IMR-90 (cell line): ENCODE results near the gene TMPRSS3. TPM values are rescaled to one million over a fixed set of nuclear protein-coding genes. Genes with fewer than 3 reads are reported as not detected.

Source experiments
- ATAC-seq: fragments of 200-7000 bp; cut with Tn5 transposase; 2 replicates; pipeline ENCODE4 v1.9.1; 2020; ENCODE audit warnings: low read depth, mild to moderate bottlenecking, moderate library complexity
- BruUV-seq: library from RNA; stranded (reverse); fragments of 400-500 nt; replicated peaks from 2 replicates; lab custom pipeline; 2021; lab: Mats Ljungman, UMichigan
- CTCF ChIA-PET: fragments of 300-600 bp; formaldehyde crosslinking; extraction: SDS; loops from one replicate; lab custom pipeline; 2021; ENCODE audit warnings: antibody characterized with exemption; lab: Yijun Ruan, JAX
- POLR2A ChIA-PET: fragments of 300-600 bp; sonication (Branson Sonifier 250); formaldehyde crosslinking; loops from one replicate; lab custom pipeline; 2022; ENCODE audit warnings: antibody characterized with exemption; ENCODE audit not compliant: unreplicated experiment; lab: Charles Lee
- DNase-seq: peaks from one replicate; pipeline ENCODE4 v3.0.0; 2013
- H2AFZ ChIP-seq: replicated peaks from 2 replicates; pipeline ENCODE3; 2013; ENCODE audit warnings: low read length, mild to moderate bottlenecking; ENCODE audit not compliant: poor library complexity
- H2AK5ac ChIP-seq: 2 replicates; pipeline ENCODE4 v1.6.1; 2013; ENCODE audit warnings: low read depth, low read length, inconsistent platforms
- H2AK9ac ChIP-seq: replicated peaks from 2 replicates; pipeline ENCODE3; 2013; ENCODE audit warnings: mild to moderate bottlenecking, low read depth, low read length, moderate library complexity; ENCODE audit not compliant: poor library complexity
- H2BK120ac ChIP-seq: 2 replicates; pipeline ENCODE4 v1.6.1; 2013; ENCODE audit warnings: low read depth, low read length, inconsistent platforms
- H2BK15ac ChIP-seq: 3 replicates; pipeline ENCODE4 v1.6.1; 2013; ENCODE audit warnings: low read depth, low read length, inconsistent platforms
- H2BK20ac ChIP-seq: 2 replicates; pipeline ENCODE4 v1.6.1; 2013; ENCODE audit warnings: low read depth, mild to moderate bottlenecking, inconsistent platforms, low read length, moderate library complexity
- H2BK5ac ChIP-seq: 2 replicates; pipeline ENCODE4 v1.6.1; 2013; ENCODE audit warnings: mild to moderate bottlenecking, low read depth, low read length, inconsistent platforms; ENCODE audit not compliant: poor library complexity, severe bottlenecking
- H3K14ac ChIP-seq: replicated peaks from 2 replicates; pipeline ENCODE4 v1.6.1; 2013; ENCODE audit warnings: low read depth, low read length, inconsistent platforms
- H3K18ac ChIP-seq: 2 replicates; pipeline ENCODE4 v1.6.1; 2013; ENCODE audit warnings: low read depth, low read length, control low read depth
- H3K23ac ChIP-seq: 2 replicates; pipeline ENCODE4 v1.6.1; 2013; ENCODE audit warnings: low read depth, low read length, inconsistent platforms
- H3K27ac ChIP-seq: 2 replicates; pipeline ENCODE4 v1.5.1; 2013; ENCODE audit warnings: mild to moderate bottlenecking, control low read depth, low read length; ENCODE audit not compliant: insufficient read depth
- H3K27me3 ChIP-seq: 2 replicates; pipeline ENCODE4 v1.6.1; 2013; ENCODE audit warnings: low read length; ENCODE audit not compliant: control insufficient read depth, insufficient read depth
- H3K36me3 ChIP-seq: 2 replicates; pipeline ENCODE4 v1.6.1; 2013; ENCODE audit warnings: low read length, mixed read lengths; ENCODE audit not compliant: control insufficient read depth, insufficient read depth
- H3K4ac ChIP-seq: 2 replicates; pipeline ENCODE4 v1.6.1; 2013; ENCODE audit warnings: low read depth, low read length, inconsistent platforms
- H3K4me1 ChIP-seq: 2 replicates; pipeline ENCODE4 v1.6.1; 2013; ENCODE audit warnings: low read length, mixed read lengths; ENCODE audit not compliant: control insufficient read depth, insufficient read depth
- H3K4me2 ChIP-seq: 2 replicates; pipeline ENCODE4 v1.6.1; 2013; ENCODE audit warnings: low read depth, mild to moderate bottlenecking, control low read depth, low read length, moderate library complexity
- H3K4me3 ChIP-seq: 2 replicates; pipeline ENCODE4 v1.5.1; 2013; ENCODE audit warnings: low read depth, mild to moderate bottlenecking, control low read depth, low read length, moderate library complexity; ENCODE audit not compliant: insufficient read depth
- H3K56ac ChIP-seq: 2 replicates; pipeline ENCODE4 v1.6.1; 2013; ENCODE audit warnings: low read length, inconsistent platforms; ENCODE audit not compliant: insufficient read depth; ENCODE audit errors: extremely low read depth
- H3K79me1 ChIP-seq, 2 experiments: 2 replicates each; pipeline ENCODE4 v1.6.1; 2013; ENCODE audit warnings: low read length in 2 of 2, inconsistent platforms in 1 of 2, low read depth in 1 of 2
- H3K9ac ChIP-seq: 2 replicates; pipeline ENCODE4 v1.6.1; 2013; ENCODE audit warnings: low read depth, low read length, control low read depth
- H3K9me1 ChIP-seq: 2 replicates; pipeline ENCODE4 v1.6.1; 2013; ENCODE audit warnings: low read length, inconsistent platforms; ENCODE audit not compliant: insufficient read depth
- H3K9me3 ChIP-seq: 2 replicates; pipeline ENCODE4 v1.6.1; 2013; ENCODE audit warnings: low read length; ENCODE audit not compliant: control insufficient read depth, insufficient read depth
- H4K20me1 ChIP-seq: 2 replicates; pipeline ENCODE4 v1.6.1; 2013; ENCODE audit warnings: low read length, inconsistent platforms; ENCODE audit not compliant: insufficient read depth
- H4K5ac ChIP-seq: 2 replicates; pipeline ENCODE4 v1.6.1; 2013; ENCODE audit warnings: mild to moderate bottlenecking, low read depth, low read length, control low read depth
- H4K8ac ChIP-seq, 2 experiments: 2 replicates each; pipeline ENCODE4 v1.6.1; 2013; ENCODE audit warnings: low read depth in 2 of 2, low read length in 2 of 2, control low read depth in 1 of 2, inconsistent platforms in 1 of 2
- H4K91ac ChIP-seq: 2 replicates; pipeline ENCODE4 v1.6.1; 2013; ENCODE audit warnings: low read depth, low read length, inconsistent platforms; ENCODE audit not compliant: insufficient read depth
- MAFK ChIP-seq: IDR thresholded peaks from 2 replicates; pipeline ENCODE4 v1.6.1; 2012; ENCODE audit warnings: low read depth, low read length, improper control_type of control experiment
- MAZ ChIP-seq: IDR thresholded peaks from 2 replicates; pipeline ENCODE4 v1.6.1; 2012; ENCODE audit warnings: low read depth, mild to moderate bottlenecking, low read length, improper control_type of control experiment, moderate library complexity, borderline replicate concordance
- MXI1 ChIP-seq: IDR thresholded peaks from 2 replicates; pipeline ENCODE4 v1.6.1; 2012; ENCODE audit warnings: low read depth, mild to moderate bottlenecking, low read length, moderate library complexity, borderline replicate concordance
- NFE2L2 ChIP-seq: fragments of 150-350 bp; IDR thresholded peaks from 2 replicates; pipeline ENCODE4 v1.6.1; 2016; ENCODE audit warnings: low read depth, mild to moderate bottlenecking, low read length
- RCOR1 ChIP-seq: IDR thresholded peaks from 2 replicates; pipeline ENCODE4 v1.6.1; 2012; ENCODE audit warnings: mild to moderate bottlenecking, low read length, improper control_type of control experiment; ENCODE audit not compliant: insufficient replicate concordance
- SMC3 ChIP-seq: fragments of 150-350 bp; IDR thresholded peaks from 2 replicates; pipeline ENCODE4 v1.6.1; 2016; ENCODE audit warnings: low read depth, mild to moderate bottlenecking, antibody characterized with exemption, low read length, moderate library complexity
- USF2 ChIP-seq: fragments of 150-350 bp; IDR thresholded peaks from 2 replicates; pipeline ENCODE4 v1.6.1; 2017; ENCODE audit warnings: mild to moderate bottlenecking, antibody characterized with exemption, low read length, low read depth
- WGBS, 2 experiments: methylation state at CpG; one replicate each; pipeline versions ENCODE4 v1.1.5 to v1.1.7; 2013; ENCODE audit warnings: missing lambda C conversion rate in 2 of 2; ENCODE audit not compliant: insufficient read length in 1 of 2; ENCODE audit errors: extremely low coverage in 2 of 2; 5-methylcytosine and 5-hydroxymethylcytosine counted together
- dilution Hi-C: fragments of 300-500 bp; cut with HindIII; formaldehyde crosslinking; loops from one replicate; pipeline ENCODE4 v1.14.3; 2018; ENCODE audit warnings: low sequenced_read_pairs; ENCODE audit not compliant: unreplicated experiment
- in situ Hi-C: fragments of 300-500 bp; cut with MboI; formaldehyde crosslinking; loops from 3 replicates; pipeline ENCODE4 v1.14.3; 2019; ENCODE audit warnings: low sequenced_read_pairs, inconsistent platforms, mixed read lengths
- intact Hi-C: fragments of 100-400 bp; cut with micrococcal nuclease; formaldehyde crosslinking; loops from 2 replicates; pipeline ENCODE4 v1.10.0; 2022
- polyA plus RNA-seq, 3 experiments: library from polyadenylated mRNA; depleted of rRNA; stranded (reverse); fragments of >200 nt; gene quantifications; 2 replicates each; pipeline ENCODE4 v1.2.3, GENCODE V29; 2012; ENCODE audit warnings: low replicate concordance in 1 of 3
- total RNA-seq: library from RNA; depleted of rRNA; stranded (reverse); fragments of >200 nt; gene quantifications from 2 replicates; pipeline ENCODE4 v1.2.3, GENCODE V29; 2012

The TMPRSS3 gene
- total and polyA plus RNA-seq, 2 of the 4 experiments (the other 2 are of a cell fraction), result not detected

GRCh38 chr21:42385619-42386018, 10.2 kb downstream of the TMPRSS3 start:
- TF ChIP-seq MXI1 (no peak), USF2 (no peak), MAFK (no peak), RCOR1 (no peak), MAZ (no peak), SMC3 (no peak), NFE2L2 (no peak)
- Histone ChIP-seq H3K14ac (no peak overlapping the region), H4K91ac (no peak overlapping the region), H2AK9ac (no peak overlapping the region), H3K4ac (no peak overlapping the region), H2AK5ac (no peak overlapping the region), H3K27me3 (peaks cover 28% of the 10 kb centered on the region), H2BK120ac (no peak overlapping the region), H3K9ac (no peak overlapping the region), H4K20me1 (no peaks in the 10 kb centered on the region), H3K4me2 (no peak overlapping the region), H3K23ac (no peak overlapping the region), H4K8ac (no peak overlapping the region), H3K79me1 (no peaks in the 10 kb centered on the region), H3K18ac (no peak overlapping the region), H3K9me3 (peaks cover 3% of the 10 kb centered on the region; the same call in 1 of the 2 replicates), H2AFZ (no peak overlapping the region), H3K56ac (no peak overlapping the region), H4K5ac (no peak overlapping the region), H3K27ac (no peak overlapping the region), H2BK20ac (no peak overlapping the region), H3K36me3 (no peaks in the 10 kb centered on the region), H2BK15ac (no peak overlapping the region), H3K4me1 (no peaks in the 10 kb centered on the region), H3K4me3 (no peak overlapping the region), H3K9me1 (no peaks in the 10 kb centered on the region), H2BK5ac (no peak overlapping the region)
- no TSS peak for BruUV-seq
- dilution Hi-C loops, result no loop called here
- CTCF ChIA-PET, result no interaction called here
- DNase-seq, result no peak
- 67% methylated on average over 3 of the region's 5 CpGs; no CpG with 5 or more reads in 1 of the 2 experiments for WGBS, 2 experiments
- no peak for ATAC-seq
- POLR2A ChIA-PET, result no interaction called here
- in situ Hi-C loops, result no loop called here
- intact Hi-C loops, result no loop called here
